ENCODE measurements around the gene OBSCN. TPM values are rescaled to one million over a fixed set of nuclear protein-coding genes. Genes with fewer than 3 reads are reported as not detected.

OBSCN gene
- total RNA-seq, 1 donor from 2014 or later: 5.1 TPM

DNA sequence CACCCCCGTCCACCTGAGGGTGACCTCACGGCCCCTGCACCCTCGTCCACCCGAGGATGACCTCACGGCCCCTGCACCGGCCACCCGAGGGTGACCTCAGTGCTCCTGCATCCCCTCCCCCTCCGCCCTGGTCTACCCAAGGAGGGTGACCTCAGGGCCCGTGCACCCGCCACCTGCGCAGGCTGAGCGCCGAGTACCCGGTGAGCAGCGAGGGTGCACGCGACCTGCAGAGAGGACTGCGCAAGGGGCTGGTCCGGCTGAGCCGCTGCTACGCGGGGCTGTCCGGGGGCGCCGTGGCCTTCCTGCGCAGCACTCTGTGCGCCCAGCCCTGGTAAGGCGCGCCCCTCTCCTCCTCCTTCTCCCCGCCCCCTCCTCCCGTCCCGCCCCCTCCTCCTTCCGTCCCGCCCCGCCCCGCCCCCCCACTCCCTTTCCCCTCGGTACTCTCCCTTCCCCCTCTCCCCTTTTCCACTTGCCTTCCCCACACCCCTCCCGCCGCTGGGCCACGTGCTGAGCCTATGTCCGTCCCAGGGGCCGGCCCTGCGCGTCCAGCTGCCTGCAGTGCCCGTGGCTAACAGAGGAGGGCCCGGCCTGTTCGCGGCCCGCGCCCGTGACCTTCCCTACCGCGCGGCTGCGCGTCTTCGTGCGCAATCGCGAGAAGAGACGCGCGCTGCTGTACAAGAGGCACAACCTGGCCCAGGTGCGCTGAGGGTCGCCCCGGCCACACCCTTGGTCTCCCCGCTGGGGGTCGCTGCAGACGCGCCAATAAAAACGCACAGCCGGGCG, 170.4 kb downstream of the OBSCN start:
- TF ChIP-seq EZH2 (IDR thresholded peaks at IDR 0.05) (peak; percentile 57), EZH2phosphoT487 (IDR thresholded peaks at IDR 0.05) (peak; percentile 60)
- TF ChIP-seq, protein P1, sequence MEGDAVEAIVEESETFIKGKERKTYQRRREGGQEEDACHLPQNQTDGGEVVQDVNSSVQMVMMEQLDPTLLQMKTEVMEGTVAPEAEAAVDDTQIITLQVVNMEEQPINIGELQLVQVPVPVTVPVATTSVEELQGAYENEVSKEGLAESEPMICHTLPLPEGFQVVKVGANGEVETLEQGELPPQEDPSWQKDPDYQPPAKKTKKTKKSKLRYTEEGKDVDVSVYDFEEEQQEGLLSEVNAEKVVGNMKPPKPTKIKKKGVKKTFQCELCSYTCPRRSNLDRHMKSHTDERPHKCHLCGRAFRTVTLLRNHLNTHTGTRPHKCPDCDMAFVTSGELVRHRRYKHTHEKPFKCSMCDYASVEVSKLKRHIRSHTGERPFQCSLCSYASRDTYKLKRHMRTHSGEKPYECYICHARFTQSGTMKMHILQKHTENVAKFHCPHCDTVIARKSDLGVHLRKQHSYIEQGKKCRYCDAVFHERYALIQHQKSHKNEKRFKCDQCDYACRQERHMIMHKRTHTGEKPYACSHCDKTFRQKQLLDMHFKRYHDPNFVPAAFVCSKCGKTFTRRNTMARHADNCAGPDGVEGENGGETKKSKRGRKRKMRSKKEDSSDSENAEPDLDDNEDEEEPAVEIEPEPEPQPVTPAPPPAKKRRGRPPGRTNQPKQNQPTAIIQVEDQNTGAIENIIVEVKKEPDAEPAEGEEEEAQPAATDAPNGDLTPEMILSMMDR (IDR thresholded peaks at IDR 0.05): peak; percentile 78
- Histone ChIP-seq H3K9me3 (ENCODE audit: low read depth) (no peaks in the 10 kb centered on the region), H2AFZ (replicated peaks) (peak overlapping the region; percentile 92), H3K9ac (no peak overlapping the region), H3K27ac (no peak overlapping the region), H3K79me2 (ENCODE audit: low read depth) (no peaks in the 10 kb centered on the region), H3K36me3 (no peaks in the 10 kb centered on the region), H3K4me1 (peaks cover 5% of the 10 kb centered on the region), H3K4me2 (peak overlapping the region; percentile 98), H3F3A (ENCODE audit: low read depth) (no peaks in the 10 kb centered on the region), H4K20me1 (ENCODE audit: low read depth) (peaks cover 16% of the 10 kb centered on the region), H3K27me3 (peaks cover 57% of the 10 kb centered on the region), H3K4me3 (peak overlapping the region; percentile 62)
- Mint-ChIP-seq H3K9me3 (no peaks in the 10 kb centered on the region), H3K4me3 (peak overlapping the region; percentile 90), H3K27ac (no peak overlapping the region), H3K4me1 (peaks cover 5% of the 10 kb centered on the region), H3K36me3 (no peaks in the 10 kb centered on the region), H3K27me3 (ENCODE audit: insufficient read depth, low read depth) (peaks cover 14% of the 10 kb centered on the region)
- DNase-seq (ENCODE audit: low spot score): peak; percentile 83

DNA sequence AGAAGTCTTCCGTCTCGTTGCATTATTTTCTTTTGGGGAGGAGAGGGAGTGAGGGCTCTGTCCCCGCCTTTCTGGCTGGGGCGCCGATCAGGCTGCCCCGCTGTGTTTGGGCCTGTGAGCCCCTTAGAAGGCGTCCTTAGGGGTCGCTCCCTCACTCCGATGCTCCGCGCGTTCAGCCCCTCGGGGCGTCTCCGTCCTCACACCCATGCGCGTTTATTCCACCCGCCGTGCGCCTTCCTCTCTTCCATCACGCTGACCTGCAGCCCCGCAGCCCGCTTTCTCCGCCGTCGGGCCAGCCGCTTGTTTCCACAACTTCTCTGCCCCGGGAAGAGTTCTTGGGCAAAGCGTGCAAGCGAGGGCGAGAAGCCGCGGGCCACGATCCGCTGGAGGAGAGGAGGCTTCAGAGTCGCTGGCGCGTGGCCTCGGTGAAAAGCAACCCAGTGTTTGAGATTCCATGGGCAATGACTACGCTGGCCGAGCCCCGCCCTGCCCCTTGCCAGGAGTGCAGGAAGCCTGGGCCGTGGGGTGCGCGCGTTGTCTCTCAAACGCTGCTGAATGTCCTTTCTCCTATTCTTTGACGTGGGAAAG, 171.1 kb downstream of the OBSCN start:
- H3K9ac ChIP-seq: no peak overlapping the region
- peak; percentile 60 for DNase-seq (ENCODE audit: low spot score)

DNA sequence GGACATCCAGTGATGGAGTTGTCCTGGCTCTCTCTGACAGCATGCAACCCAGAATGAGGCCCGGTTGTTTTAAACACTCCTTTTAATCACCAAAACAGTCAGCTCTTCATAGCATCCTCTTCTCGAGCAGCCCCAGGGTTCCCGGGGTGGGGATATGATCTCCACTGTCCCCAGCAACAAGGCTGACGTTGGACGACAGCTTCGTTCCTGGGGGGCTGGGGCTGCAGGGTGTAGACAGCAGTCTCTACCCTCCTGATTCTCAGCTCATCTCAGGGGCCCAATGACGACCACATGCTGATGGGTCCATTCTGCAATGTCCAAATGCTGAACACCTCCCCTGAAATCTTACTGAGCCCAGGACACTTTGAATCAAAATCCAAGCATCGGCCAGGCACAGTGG, 171.8 kb downstream of the OBSCN start:
- Histone ChIP-seq H3K9ac (no peak overlapping the region), H3K4me1 (peaks cover 5% of the 10 kb centered on the region), H3K27me3 (peaks cover 63% of the 10 kb centered on the region), H3K27ac (no peak overlapping the region), H3K4me2 (no peak overlapping the region), H3K36me3 (no peaks in the 10 kb centered on the region), H3F3A (ENCODE audit: low read depth) (no peaks in the 10 kb centered on the region), H3K79me2 (ENCODE audit: low read depth) (no peaks in the 10 kb centered on the region), H4K20me1 (ENCODE audit: low read depth) (peaks cover 16% of the 10 kb centered on the region), H3K4me3 (no peak overlapping the region), H3K9me3 (ENCODE audit: low read depth) (no peaks in the 10 kb centered on the region), H2AFZ (replicated peaks) (no peak overlapping the region)
- Mint-ChIP-seq H3K4me3 (peak overlapping the region; percentile 90), H3K36me3 (no peaks in the 10 kb centered on the region), H3K27me3 (ENCODE audit: insufficient read depth, low read depth) (peaks cover 16% of the 10 kb centered on the region), H3K4me1 (peaks cover 5% of the 10 kb centered on the region), H3K27ac (no peak overlapping the region), H3K9me3 (no peaks in the 10 kb centered on the region)
- TF ChIP-seq, protein P1 (IDR thresholded peaks at IDR 0.05): no peak
- no peak for TF ChIP-seq EZH2phosphoT487 (IDR thresholded peaks at IDR 0.05)
- DNase-seq (ENCODE audit: low spot score): no peak

More for the DNA sequence above, 171.1 kb downstream of the OBSCN start:
- peaks cover 5% of the 10 kb centered on the region for H3K4me1 Mint-ChIP-seq
- H3K4me3 Mint-ChIP-seq: peak overlapping the region; percentile 90
- TF ChIP-seq EZH2 (IDR thresholded peaks at IDR 0.05): peak; percentile 63
- TF ChIP-seq EZH2phosphoT487 (IDR thresholded peaks at IDR 0.05): peak; percentile 60
- TF ChIP-seq, protein P1 (IDR thresholded peaks at IDR 0.05): no peak
- Histone ChIP-seq H3K4me1 (peaks cover 5% of the 10 kb centered on the region), H3K27ac (no peak overlapping the region), H3K9me3 (ENCODE audit: low read depth) (no peaks in the 10 kb centered on the region), H3K36me3 (no peaks in the 10 kb centered on the region), H3K79me2 (ENCODE audit: low read depth) (no peaks in the 10 kb centered on the region), H3K4me3 (peak overlapping the region; percentile 62), H2AFZ (replicated peaks) (peak overlapping the region; percentile 92), H3K4me2 (peak overlapping the region; percentile 98), H4K20me1 (ENCODE audit: low read depth) (peaks cover 16% of the 10 kb centered on the region), H3K27me3 (peaks cover 63% of the 10 kb centered on the region), H3F3A (ENCODE audit: low read depth) (no peaks in the 10 kb centered on the region)
- no peaks in the 10 kb centered on the region for H3K9me3 Mint-ChIP-seq
- H3K27me3 Mint-ChIP-seq (ENCODE audit: insufficient read depth, low read depth): peaks cover 16% of the 10 kb centered on the region
- no peak overlapping the region for H3K27ac Mint-ChIP-seq
- no peaks in the 10 kb centered on the region for H3K36me3 Mint-ChIP-seq
